OCI-LY7 (cell line): ENCODE measurements around the gene SRRM2.

Experiments
- CTCF ChIP-seq: fragments of 200-600 bp; sonication (generic); conservative IDR thresholded peaks from 2 replicates; pipeline ENCODE4 v1.5.1; 2014; ENCODE audit warnings: mild to moderate bottlenecking, antibody characterized with exemption, low read length, moderate library complexity, mixed read lengths
- EZH2phosphoT487 ChIP-seq: fragments of 200-600 bp; sonication (generic); IDR thresholded peaks from 2 replicates; pipeline ENCODE4 v1.6.1; 2018; ENCODE audit warnings: low read depth, borderline replicate concordance, mild to moderate bottlenecking, mixed run types, antibody characterized with exemption, low read length, moderate library complexity, mixed read lengths

GRCh38 chr16:2808181-2808580 lies 55.7 kb downstream of the SRRM2 start:
- TF ChIP-seq CTCF (no peak), EZH2phosphoT487 (no peak)
